Inflammatory macrophage treated with lipopolysaccharide for 4 hours (primary cell): ENCODE measurements around the gene HSD11B1.

Source experiments
- DNase-seq: peaks from one replicate; pipeline ENCODE4 v3.0.0-alpha.2; 2020

HSD11B1 gene

GRCh38 chr1:209728466-209728865, 23.8 kb downstream of the HSD11B1 start:
- DNase-seq, result no peak

GRCh38 chr1:209729436-209729835, 24.8 kb downstream of the HSD11B1 start:
- peak; percentile 70 for DNase-seq

DNA sequence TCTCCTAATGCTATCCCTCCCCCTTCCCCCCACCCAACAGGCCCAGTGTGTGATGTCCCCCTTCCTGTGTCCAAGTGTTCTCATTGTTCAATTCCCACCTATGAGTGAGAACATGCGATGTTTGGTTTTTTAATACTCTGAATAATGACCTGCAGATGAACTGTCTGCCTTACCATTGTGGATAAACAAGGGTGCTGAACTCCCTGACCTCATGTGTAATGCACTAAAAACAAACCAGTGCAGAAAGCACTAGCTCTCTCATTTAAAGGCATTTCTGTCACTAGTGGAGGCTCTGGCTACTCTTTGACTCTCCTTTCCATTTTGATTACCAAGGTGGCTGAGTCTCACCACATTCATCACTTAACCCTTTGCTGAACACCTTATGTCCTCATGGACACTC, 28.1 kb downstream of the HSD11B1 start:
- no peak for DNase-seq

GRCh38 chr1:209733409-209734192, 29.0 kb downstream of the HSD11B1 start:
- DNase-seq, result peak; percentile 98

GRCh38 chr1:209736490-209737117, 32.0 kb downstream of the HSD11B1 start:
- DNase-seq, result peak; percentile 87

- DNase-seq, result no peak
These were observed 32.5 kb downstream of the HSD11B1 start for GRCh38 chr1:209737118-209737505.

DNA sequence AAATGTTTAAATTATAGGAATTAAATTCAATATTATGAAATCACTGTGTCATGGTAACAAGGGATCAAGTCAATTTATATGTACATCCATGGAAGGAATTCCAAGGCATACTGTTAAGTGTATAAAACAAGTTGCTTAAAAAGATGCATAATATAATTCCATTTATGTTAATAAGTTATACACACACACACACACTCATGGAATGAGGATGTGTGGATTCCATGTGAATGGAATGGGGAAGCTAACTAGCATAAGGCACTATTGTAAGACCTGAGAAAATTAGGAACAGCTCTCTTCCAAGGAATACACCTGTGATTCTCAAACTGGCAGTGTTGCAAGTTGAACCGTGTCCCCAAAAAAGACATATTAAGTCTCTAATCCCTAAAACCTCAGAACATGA, 33.6 kb downstream of the HSD11B1 start:
- no peak for DNase-seq

DNA sequence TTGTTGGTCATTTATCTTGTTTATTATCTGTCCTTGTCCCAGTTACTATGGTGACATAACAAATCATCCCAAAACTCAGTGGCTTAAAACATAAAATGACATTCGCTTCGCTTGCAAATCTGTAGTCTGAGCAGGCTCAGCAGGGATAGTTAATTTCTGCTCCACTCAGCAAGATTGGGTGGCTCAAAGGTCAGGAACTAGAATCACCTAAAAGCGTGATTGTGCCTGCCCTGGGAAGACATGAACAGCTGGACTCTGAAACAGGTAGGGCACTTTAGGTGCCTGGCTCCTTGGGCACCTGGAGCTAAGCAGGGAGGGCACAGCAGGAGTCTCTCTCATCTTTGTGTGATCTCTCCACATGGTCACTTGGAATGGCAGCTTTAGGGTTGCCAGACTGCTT, 36.5 kb downstream of the HSD11B1 start:
- DNase-seq, result no peak

DNA sequence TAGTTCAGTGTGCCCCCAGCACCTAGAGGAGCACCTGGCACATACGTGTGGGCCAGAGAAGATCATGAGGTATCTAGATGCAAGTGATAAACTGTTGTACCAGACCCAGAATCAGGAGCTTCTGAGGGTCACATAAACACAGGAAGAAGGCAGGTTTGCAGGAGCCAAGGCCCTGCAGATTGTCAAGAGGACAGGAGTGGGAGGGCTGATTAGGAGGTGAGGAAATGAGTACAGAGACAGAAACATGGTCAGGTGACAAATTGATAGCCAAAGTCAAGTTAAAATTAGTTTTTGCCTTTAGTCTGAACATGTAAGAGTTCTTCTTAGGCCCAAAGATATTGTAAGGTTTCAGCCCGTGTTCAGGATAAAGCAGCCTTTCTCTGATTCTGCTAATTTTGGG, 37.2 kb downstream of the HSD11B1 start:
- no peak for DNase-seq

GRCh38 chr1:209742409-209743144, 37.9 kb downstream of the HSD11B1 start:
- peak; percentile 65 for DNase-seq

GRCh38 chr1:209743145-209743482, 38.5 kb downstream of the HSD11B1 start:
- DNase-seq, result no peak

DNA sequence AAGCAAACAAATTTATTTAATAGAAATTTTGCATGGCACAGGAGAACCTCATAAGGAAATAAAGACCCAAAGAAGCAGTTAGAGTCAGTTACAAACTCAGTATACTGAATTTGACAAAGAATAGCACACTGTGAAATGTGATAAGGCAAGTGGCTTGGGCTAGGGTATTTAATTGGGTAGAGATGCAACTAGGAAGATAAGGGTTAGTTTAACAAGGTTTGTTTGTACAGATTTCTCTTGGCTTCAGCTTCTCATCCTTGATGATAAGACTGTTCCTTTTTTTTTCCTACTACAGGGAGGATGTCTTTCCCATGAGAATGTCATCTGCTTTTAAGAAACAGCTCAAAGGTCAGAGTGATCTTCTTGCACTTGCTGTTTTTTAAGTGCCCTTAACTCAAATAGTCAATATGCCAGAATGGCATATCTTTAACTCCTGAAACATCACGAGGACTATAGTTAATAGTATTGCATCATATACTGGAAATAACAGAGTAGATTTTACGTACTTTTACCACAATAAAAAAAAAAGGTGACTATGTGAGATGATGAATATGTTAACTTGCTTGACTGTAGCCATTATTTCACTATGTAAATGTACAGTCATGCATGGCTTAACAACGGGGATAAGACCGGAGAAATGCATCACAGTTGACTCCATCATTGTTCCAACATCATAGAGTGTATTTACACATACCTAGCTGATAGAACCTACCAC, 42.0 kb downstream of the HSD11B1 start:
- DNase-seq, result no peak

DNA sequence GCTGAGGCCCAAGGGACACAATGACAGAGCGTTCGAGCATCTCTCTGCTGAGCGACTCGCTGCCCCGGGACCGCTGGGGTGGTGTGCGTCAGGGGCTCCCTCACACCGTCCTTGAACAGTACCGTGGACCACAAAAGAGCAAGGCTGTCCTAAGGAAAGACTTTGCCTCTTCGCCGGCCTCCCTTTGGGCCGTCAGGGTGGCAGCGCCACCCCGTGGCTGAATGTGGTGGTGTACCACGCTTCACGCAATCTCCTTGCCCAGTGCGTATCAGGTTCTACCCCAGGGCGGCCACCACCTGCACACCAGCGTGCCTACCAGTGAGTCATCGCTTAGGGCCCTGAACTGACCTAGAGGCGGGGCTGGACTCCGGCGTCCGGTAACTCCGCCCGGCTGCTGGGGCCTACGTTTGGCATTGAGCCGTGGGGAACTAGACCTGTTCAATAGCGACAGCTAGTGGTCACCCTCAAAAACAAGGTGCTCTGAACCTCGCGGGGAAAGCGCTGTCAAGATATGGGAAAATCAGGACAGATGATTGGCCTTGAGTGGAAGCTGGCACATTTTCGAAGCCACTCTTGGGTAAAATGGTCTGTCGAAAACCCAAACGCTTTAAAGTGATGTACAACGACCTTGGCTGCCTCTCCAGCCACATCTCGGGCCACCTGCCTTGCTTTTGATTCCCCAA, 43.1 kb downstream of the HSD11B1 start:
- DNase-seq, result peak; percentile 85

- DNase-seq, result no peak
These were observed 44.0 kb downstream of the HSD11B1 start for GRCh38 chr1:209748620-209749019.

- DNase-seq, result no peak
These were observed 44.6 kb downstream of the HSD11B1 start for GRCh38 chr1:209749205-209749604.

- no peak for DNase-seq
These were observed 45.2 kb downstream of the HSD11B1 start for GRCh38 chr1:209749670-209750323.

- DNase-seq, result no peak
These were observed 47.1 kb downstream of the HSD11B1 start for GRCh38 chr1:209751627-209752231.

DNA sequence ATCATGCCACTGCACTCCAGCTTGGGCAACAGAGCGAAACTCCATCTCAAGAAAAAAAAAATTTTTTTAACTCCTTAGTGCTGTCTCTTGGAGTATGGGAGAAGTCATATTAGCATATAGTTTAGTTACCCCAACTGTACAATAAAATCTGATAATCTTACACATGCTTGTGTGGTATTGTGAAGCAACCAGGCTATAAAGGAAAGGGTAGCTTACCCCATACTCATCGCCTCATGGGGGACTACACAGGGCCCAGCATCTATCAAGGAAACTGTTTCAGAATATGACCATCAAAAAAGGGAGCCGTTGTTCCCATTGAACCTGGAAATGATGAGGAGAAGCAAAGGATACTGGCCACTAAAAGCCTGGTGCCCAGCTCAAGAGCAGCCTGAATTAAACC, 48.2 kb downstream of the HSD11B1 start:
- no peak for DNase-seq

DNA sequence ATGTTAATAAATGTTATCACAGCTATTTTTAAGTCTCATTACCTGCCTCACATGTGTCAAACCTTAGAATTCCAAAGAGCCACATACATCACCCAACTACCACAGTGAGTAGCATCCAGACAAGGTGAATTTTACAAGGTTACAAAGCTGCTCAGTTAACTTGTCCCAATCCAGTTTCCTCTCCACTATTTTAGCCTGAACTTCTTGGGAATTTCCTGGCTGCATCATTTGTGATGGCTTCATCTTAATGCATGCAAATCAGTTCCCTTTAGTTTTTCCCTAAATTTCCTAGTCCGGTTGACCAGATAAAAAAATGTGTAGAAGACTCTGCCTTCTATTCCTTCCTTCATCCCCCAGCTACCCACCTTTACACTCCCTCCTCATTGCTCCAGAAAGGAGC, 50.6 kb downstream of the HSD11B1 start:
- DNase-seq, result peak; percentile 41

DNA sequence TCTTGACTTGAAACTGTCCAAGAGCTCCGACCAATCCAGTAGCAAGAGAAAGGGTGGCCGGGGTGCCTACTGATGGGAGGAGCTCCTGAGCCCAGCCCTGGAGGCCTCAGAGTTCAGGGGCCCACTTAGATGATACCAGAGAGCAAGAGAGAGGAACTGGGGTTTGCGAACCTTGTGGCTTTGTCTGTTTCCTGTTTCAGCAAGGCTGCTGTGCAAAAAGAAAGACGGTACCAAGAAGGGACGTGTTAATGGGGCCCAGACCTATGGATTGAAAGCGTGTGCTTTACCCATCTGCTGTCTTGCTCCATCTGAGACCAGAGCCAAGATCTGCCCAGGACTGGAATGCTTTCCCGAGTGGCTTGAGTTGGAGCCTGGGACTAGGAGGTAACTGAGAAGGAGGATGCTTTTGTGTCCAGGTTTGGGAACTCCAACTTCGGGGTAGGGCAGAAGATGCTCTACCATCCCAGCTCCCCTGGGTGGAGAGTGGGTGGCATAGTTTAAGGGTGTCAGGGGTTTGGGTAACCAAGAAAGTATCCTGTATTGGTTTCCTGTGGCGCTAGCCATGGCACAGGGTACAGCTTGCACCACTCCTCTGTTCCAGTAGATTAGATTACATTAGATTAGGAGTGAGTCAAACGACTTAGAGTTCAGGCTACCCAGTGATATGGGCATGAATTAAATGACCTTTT, 51.4 kb downstream of the HSD11B1 start, which contains the start of gene TRAF3IP3:
TSS of gene TRAF3IP3 (plus strand) at position 128 of the 689 bp plus-strand sequence. CDS start 3,987 bp downstream, outside the sequence.
- DNase-seq, result peak; percentile 86
